Dendritic cell treated with granulocyte-macrophage colony-stimulating factor and Interleukin-4, amounts not matched to agents 40 ng/mL and 50 ng/mL, for 4 days (primary cell): ENCODE measurements around the gene PYY.
"Not testable (repeated sequence)": the region's sequence is repeated elsewhere in the genome, so short reads cannot be mapped to it uniquely, and the experiment has no call there.

Experiments
- H3K27ac Mint-ChIP-seq: one replicate; pipeline ENCODE4 v1.8.0; 2022; ENCODE audit warnings: mild to moderate bottlenecking, mixed read lengths
- H3K27me3 Mint-ChIP-seq: one replicate; pipeline ENCODE4 v1.8.0; 2022; ENCODE audit warnings: mild to moderate bottlenecking, mixed read lengths
- H3K36me3 Mint-ChIP-seq: one replicate; pipeline ENCODE4 v1.8.0; 2022; ENCODE audit warnings: low read depth, mixed read lengths
- H3K4me1 Mint-ChIP-seq: one replicate; pipeline ENCODE4 v1.8.0; 2022; ENCODE audit warnings: low read depth, mixed read lengths
- H3K4me3 Mint-ChIP-seq: one replicate; pipeline ENCODE4 v1.8.0; 2022; ENCODE audit warnings: mild to moderate bottlenecking, moderate library complexity, mixed read lengths
- H3K9me3 Mint-ChIP-seq: one replicate; pipeline ENCODE4 v1.8.0; 2022; ENCODE audit warnings: mixed read lengths
- intact Hi-C: fragments of 100-400 bp; cut with micrococcal nuclease; formaldehyde crosslinking; loops from one replicate; pipeline ENCODE4 v1.15.0; 2022

PYY gene

GRCh38 chr17:43927929-43928328 lies 25.8 kb downstream of the PYY start:
- H3K27ac Mint-ChIP-seq, intact Hi-C loops, H3K9me3 Mint-ChIP-seq, H3K36me3 Mint-ChIP-seq, H3K4me3 Mint-ChIP-seq: not testable (repeated sequence)
- H3K4me1 Mint-ChIP-seq, result peaks cover 13% of the 10 kb centered on the region
- peaks cover 80% of the 10 kb centered on the region for H3K27me3 Mint-ChIP-seq

DNA sequence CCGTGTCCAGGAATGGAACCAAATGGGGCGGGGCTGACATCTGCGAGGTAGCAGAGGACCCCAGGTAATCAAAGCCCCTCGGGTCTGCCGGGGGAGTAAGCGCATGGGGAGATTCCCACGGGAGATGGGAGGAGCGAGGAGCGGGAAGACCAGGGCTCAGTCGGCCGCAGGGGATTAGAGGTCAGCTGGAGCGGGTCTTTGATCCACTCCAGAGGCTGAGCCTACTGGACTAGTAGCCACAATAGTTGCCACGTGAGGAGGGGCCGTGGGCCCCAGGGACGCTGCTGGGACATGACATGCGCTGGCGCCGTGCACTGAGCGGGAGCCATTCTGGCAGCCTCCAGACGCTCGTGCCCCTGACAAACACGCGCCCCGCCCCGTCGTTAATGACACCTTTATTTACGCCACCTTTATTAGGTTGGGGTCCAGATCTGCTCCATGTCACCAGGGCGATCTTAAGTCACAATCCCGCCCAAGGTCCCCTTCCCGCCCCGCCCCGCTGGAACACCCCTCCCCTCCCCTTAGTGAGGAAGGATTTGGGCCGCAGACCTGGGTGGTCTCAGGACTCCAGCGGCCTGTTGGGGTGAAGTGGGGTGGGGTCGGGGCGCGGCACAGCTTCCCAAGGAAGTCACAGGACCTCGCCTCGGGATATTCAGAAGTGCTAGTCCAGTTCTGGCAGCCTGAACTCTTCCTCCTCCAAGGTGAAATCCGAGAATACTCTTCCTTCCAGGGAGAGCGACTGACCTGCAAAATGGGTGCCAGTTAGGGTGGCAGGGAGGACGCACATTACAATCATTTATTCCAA lies 26.5 kb downstream of the PYY start:
- peak overlapping the region; percentile 60 for H3K4me3 Mint-ChIP-seq
- H3K36me3 Mint-ChIP-seq, result no peaks in the 10 kb centered on the region
- intact Hi-C loops, result no loop called here
- H3K4me1 Mint-ChIP-seq, result peaks cover 13% of the 10 kb centered on the region
- H3K27ac Mint-ChIP-seq, result no peak overlapping the region
- H3K9me3 Mint-ChIP-seq, result no peaks in the 10 kb centered on the region
- peaks cover 74% of the 10 kb centered on the region for H3K27me3 Mint-ChIP-seq

DNA sequence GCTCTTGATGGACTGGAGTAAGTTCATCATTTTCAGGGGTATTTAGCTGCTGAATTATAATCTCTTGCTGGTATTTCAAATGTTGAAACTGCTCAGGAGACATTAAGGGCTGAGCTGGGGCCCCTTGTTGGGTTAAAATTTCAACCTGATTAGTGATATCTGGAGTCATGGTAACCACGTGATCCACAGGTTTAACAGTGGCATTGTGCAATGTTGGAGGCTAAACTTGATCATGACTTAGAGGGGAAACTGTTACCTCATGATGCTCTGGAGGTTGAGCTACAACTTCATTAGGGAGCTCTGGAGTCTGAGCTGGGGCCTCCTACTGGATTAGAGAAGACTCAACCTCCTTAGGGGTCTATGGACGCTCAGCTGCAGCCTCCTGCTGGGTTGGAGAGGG lies 29.2 kb downstream of the PYY start:
- Mint-ChIP-seq H3K4me3 (no peak overlapping the region), H3K4me1 (peaks cover 13% of the 10 kb centered on the region), H3K27ac (no peak overlapping the region), H3K9me3 (no peaks in the 10 kb centered on the region), H3K36me3 (no peaks in the 10 kb centered on the region), H3K27me3 (peaks cover 62% of the 10 kb centered on the region)
- intact Hi-C loops, result no loop called here

DNA sequence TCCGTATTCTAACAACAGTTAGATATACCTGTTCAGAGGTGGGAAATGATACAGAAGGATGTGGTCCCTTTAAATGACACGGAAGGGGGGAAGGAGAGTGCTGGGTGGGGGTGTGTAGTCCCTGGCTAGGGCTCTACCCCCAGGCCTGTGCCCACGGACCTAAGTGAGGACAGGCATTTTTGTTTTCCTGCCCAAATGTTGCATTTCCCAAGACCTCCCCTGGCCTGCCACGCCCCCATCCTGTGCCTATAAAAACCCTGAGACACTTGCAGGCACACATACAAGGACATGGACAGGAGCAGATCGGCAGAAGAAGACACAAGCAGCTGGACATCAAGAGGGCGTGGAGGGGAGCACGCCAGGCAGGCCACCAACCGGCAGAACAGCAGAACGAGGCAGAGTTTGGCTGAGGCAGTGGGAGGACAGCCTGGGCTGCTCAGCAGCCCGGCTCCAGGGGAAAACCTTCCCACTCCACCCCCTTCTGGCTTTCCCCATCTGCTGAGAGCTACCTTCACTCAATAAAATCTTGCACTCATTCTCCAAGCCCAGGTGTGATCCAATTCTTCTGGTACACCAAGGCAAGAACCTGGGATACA lies 33.1 kb downstream of the PYY start:
- Mint-ChIP-seq H3K36me3 (no peaks in the 10 kb centered on the region), H3K27ac (no peak overlapping the region), H3K4me3 (no peak overlapping the region), H3K4me1 (peaks cover 15% of the 10 kb centered on the region), H3K9me3 (no peaks in the 10 kb centered on the region), H3K27me3 (peaks cover 33% of the 10 kb centered on the region)
- intact Hi-C loops, result no loop called here

DNA sequence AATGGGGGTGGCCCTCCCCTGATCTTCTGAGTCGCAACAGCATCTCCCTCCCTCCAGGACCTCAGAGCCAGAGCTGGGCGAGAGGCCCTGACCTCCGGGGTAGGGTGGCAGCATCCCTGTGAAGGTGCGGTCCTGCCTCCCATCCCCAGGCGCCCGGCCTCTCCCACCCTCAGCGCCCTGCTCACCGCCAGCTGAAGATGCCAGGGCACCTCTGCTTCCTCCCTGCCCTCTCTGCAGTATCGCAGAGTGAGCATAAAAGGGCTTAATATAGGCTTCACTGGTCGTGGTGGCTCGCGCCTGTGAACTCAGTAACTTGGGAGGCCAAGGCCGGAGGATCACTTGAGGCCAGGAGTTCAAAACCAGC lies 35.7 kb downstream of the PYY start:
- Mint-ChIP-seq H3K36me3 (no peaks in the 10 kb centered on the region), H3K4me3 (peak overlapping the region; percentile 69), H3K27ac (peak overlapping the region; percentile 67), H3K27me3 (peaks cover 12% of the 10 kb centered on the region), H3K9me3 (no peaks in the 10 kb centered on the region), H3K4me1 (peaks cover 15% of the 10 kb centered on the region)
- intact Hi-C loops, result no loop called here

GRCh38 chr17:43917348-43918025 lies 36.3 kb downstream of the PYY start:
- intact Hi-C loops, result no loop called here
- Mint-ChIP-seq H3K27ac (peak overlapping the region; percentile 67), H3K36me3 (no peaks in the 10 kb centered on the region), H3K27me3 (peaks cover 11% of the 10 kb centered on the region), H3K4me1 (peaks cover 15% of the 10 kb centered on the region), H3K9me3 (no peaks in the 10 kb centered on the region), H3K4me3 (peak overlapping the region; percentile 69)

GRCh38 chr17:43917016-43917347 lies 36.8 kb downstream of the PYY start:
- H3K27ac Mint-ChIP-seq, result peak overlapping the region; percentile 67
- no peaks in the 10 kb centered on the region for H3K9me3 Mint-ChIP-seq
- peaks cover 11% of the 10 kb centered on the region for H3K27me3 Mint-ChIP-seq
- H3K4me1 Mint-ChIP-seq, result peaks cover 15% of the 10 kb centered on the region
- peak overlapping the region; percentile 69 for H3K4me3 Mint-ChIP-seq
- intact Hi-C loops, result no loop called here
- no peaks in the 10 kb centered on the region for H3K36me3 Mint-ChIP-seq

GRCh38 chr17:43916385-43916784 lies 37.4 kb downstream of the PYY start:
- Mint-ChIP-seq H3K27ac (no peak overlapping the region), H3K4me1 (peaks cover 15% of the 10 kb centered on the region), H3K9me3 (no peaks in the 10 kb centered on the region), H3K27me3 (peaks cover 10% of the 10 kb centered on the region), H3K36me3 (no peaks in the 10 kb centered on the region), H3K4me3 (no peak overlapping the region)
- intact Hi-C loops, result no loop called here

- H3K9me3 Mint-ChIP-seq, result no peaks in the 10 kb centered on the region
- H3K36me3 Mint-ChIP-seq, result no peaks in the 10 kb centered on the region
- H3K27ac Mint-ChIP-seq, result no peak overlapping the region
- intact Hi-C loops, result no loop called here
- peaks cover 15% of the 10 kb centered on the region for H3K4me1 Mint-ChIP-seq
- peaks cover 7% of the 10 kb centered on the region for H3K27me3 Mint-ChIP-seq
- H3K4me3 Mint-ChIP-seq, result no peak overlapping the region
These were observed 38.2 kb downstream of the PYY start for GRCh38 chr17:43915559-43915958.

GRCh38 chr17:43914451-43914850 lies 39.3 kb downstream of the PYY start:
- Mint-ChIP-seq H3K27me3 (peaks cover 9% of the 10 kb centered on the region), H3K4me1 (peaks cover 15% of the 10 kb centered on the region), H3K27ac (no peak overlapping the region), H3K4me3 (no peak overlapping the region), H3K36me3 (no peaks in the 10 kb centered on the region), H3K9me3 (no peaks in the 10 kb centered on the region)
- intact Hi-C loops, result no loop called here

DNA sequence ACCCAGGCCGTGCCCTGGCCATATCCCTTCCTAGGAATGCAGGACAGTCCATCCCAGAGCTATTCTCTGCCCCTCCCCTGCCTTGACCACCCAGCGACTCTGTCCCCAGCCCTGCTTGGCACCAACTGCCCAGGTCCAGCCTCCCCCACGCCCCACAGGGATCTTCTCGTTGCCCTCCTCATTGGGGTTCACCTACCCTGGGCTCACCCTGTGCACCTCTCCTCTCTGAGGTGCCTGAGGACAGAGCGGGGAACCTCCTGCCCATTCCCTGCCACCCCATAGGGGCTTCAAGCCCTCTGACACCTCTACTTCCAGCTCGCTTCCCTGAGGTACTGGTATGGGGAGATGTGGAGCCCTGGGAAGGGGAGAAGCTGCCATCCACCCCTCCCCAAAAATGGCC lies 40.2 kb downstream of the PYY start:
- intact Hi-C loops, result no loop called here
- no peaks in the 10 kb centered on the region for H3K9me3 Mint-ChIP-seq
- H3K36me3 Mint-ChIP-seq, result no peaks in the 10 kb centered on the region
- H3K27me3 Mint-ChIP-seq, result peaks cover 12% of the 10 kb centered on the region
- no peak overlapping the region for H3K27ac Mint-ChIP-seq
- H3K4me3 Mint-ChIP-seq, result no peak overlapping the region
- peaks cover 15% of the 10 kb centered on the region for H3K4me1 Mint-ChIP-seq

DNA sequence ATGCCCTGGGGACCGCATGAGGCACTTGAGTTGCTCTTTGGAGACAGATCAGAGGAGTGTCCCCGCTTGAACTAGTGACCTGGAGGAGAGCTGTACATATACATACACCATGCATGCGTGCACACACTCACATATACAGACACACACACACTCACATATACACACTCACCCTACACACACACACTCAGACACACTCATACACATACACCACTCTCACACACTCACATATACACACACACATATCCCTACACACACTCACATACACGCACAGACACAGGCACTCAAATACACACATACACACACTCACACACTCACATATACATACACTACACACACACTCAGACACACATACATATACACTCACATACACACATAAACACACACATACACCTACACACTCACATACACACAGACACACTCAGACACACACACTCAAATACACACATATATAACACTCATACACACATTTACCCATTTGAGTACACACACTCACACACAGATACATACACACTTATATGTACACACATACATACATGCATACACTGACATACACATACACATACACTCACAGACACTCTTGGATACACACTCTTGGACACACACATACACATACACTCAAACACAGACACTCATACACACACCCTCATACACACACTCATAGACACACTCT lies 41.0 kb downstream of the PYY start:
- no peaks in the 10 kb centered on the region for H3K36me3 Mint-ChIP-seq
- no peak overlapping the region for H3K4me3 Mint-ChIP-seq
- H3K27ac Mint-ChIP-seq, result no peak overlapping the region
- peaks cover 21% of the 10 kb centered on the region for H3K27me3 Mint-ChIP-seq
- intact Hi-C loops, result no loop called here
- peaks cover 17% of the 10 kb centered on the region for H3K4me1 Mint-ChIP-seq
- no peaks in the 10 kb centered on the region for H3K9me3 Mint-ChIP-seq

DNA sequence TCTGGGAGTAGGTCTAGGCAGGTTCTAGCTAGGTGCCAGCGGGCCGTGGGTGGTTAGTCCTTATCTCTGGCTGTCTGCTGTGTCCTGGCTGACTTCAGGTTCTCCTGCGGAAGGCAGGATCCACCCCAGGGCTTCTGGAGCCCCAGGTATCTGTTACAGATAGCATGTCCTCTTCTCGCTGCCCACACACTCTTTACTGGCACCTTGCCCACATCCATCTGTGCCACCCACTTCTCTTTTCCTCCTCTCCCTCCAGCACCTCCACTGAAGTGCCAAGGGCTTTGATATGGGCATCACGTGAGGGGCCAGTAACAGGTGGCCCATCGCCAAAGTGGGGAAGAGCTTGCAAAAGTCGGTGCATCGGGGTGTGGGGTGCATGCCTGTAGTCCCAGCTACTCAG lies 41.8 kb downstream of the PYY start:
- Mint-ChIP-seq H3K36me3 (no peaks in the 10 kb centered on the region), H3K27ac (no peak overlapping the region), H3K9me3 (no peaks in the 10 kb centered on the region), H3K4me1 (peaks cover 20% of the 10 kb centered on the region), H3K4me3 (no peak overlapping the region), H3K27me3 (peaks cover 29% of the 10 kb centered on the region)
- intact Hi-C loops, result no loop called here

DNA sequence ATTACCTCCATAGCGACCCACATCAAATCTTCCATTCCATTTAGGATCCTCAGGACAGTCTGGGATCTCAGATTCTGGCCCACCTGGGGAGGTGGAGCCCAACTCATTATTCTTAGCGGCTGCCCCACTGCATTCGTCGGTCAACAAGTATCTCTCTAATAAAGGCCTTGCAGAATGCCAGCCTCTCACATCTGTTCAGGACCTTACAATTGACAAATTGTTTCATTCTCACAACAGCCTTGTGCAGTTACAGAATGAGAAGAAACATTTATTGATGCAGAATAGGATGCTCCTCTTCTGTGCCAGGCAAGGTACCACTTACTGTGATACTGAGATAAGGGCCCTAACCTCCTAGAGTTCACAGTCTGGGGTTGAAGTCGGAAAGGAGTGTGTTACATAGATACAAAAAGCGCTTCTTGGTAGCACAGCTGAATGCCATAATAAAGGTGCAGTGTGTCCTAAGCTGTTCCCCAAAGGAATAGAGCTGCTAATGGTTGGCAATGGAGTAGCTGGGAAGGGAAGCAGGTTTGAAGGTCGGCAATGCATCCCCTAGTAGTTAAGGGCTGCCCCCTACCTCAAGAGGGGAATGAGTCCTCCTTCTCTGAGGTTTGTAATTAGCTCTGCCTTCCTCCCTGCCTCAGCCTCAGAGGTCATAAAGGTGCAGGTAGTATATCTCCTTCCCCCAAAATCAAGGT lies 44.1 kb downstream of the PYY start:
- H3K4me3 Mint-ChIP-seq, result no peak overlapping the region
- intact Hi-C loops, result no loop called here
- H3K9me3 Mint-ChIP-seq, result no peaks in the 10 kb centered on the region

More for the DNA sequence above, 44.1 kb downstream of the PYY start:
- no peak overlapping the region for H3K27ac Mint-ChIP-seq
- H3K27me3 Mint-ChIP-seq, result peaks cover 51% of the 10 kb centered on the region
- peaks cover 26% of the 10 kb centered on the region for H3K4me1 Mint-ChIP-seq
- no peaks in the 10 kb centered on the region for H3K36me3 Mint-ChIP-seq
